Measurements from ENCODE around the gene ZNF652.
"Not testable (repeated sequence)": the region's sequence is repeated elsewhere in the genome, so short reads cannot be mapped to it uniquely, and the experiment has no call there.

ZNF652 gene

GRCh38 chr17:49384951-49385350, 22.9 kb upstream of the ZNF652 start:
- no peak for DNase-seq

- no peak for DNase-seq
These were observed 21.0 kb upstream of the ZNF652 start for GRCh38 chr17:49383060-49383459.

- DNase-seq: no peak
These were observed 20.5 kb upstream of the ZNF652 start for GRCh38 chr17:49382556-49382955.

GRCh38 chr17:49381793-49382192, 19.7 kb upstream of the ZNF652 start:
- no peak for DNase-seq

- no peak for DNase-seq
These were observed 19.0 kb upstream of the ZNF652 start for GRCh38 chr17:49381033-49381432.

- DNase-seq: no peak
These were observed 17.9 kb upstream of the ZNF652 start for GRCh38 chr17:49379926-49380325.

GRCh38 chr17:49378311-49378710, 16.3 kb upstream of the ZNF652 start:
- DNase-seq: no peak

- no peak for DNase-seq
These were observed 13.5 kb upstream of the ZNF652 start for GRCh38 chr17:49375544-49375943.

- no peak for DNase-seq
These were observed 11.1 kb upstream of the ZNF652 start for GRCh38 chr17:49373115-49373514.

- DNase-seq: no peak
These were observed 10.4 kb upstream of the ZNF652 start for GRCh38 chr17:49372425-49372824.

- DNase-seq: no peak
These were observed 9.2 kb upstream of the ZNF652 start for GRCh38 chr17:49370971-49371834.

GRCh38 chr17:49369760-49370159, 7.7 kb upstream of the ZNF652 start:
- DNase-seq: no peak

GRCh38 chr17:49369089-49369488, 7.0 kb upstream of the ZNF652 start:
- no peak for DNase-seq

GRCh38 chr17:49365667-49366066, 3.6 kb upstream of the ZNF652 start:
- DNase-seq: no peak

GRCh38 chr17:49365126-49365525, 3.1 kb upstream of the ZNF652 start:
- not testable (repeated sequence) for DNase-seq

- DNase-seq: no peak
These were observed 2.1 kb upstream of the ZNF652 start for GRCh38 chr17:49364119-49364518.

- DNase-seq: no peak
These were observed 1.2 kb upstream of the ZNF652 start for GRCh38 chr17:49363251-49363650.

GRCh38 chr17:49362723-49363117, 670 bp upstream of the ZNF652 start:
- no peak for DNase-seq

GRCh38 chr17:49361129-49361901, 735 bp downstream of the ZNF652 start:
- DNase-seq: no peak

- no peak for DNase-seq
These were observed 1.3 kb downstream of the ZNF652 start for GRCh38 chr17:49360796-49361128.

GRCh38 chr17:49359990-49360795, 1.9 kb downstream of the ZNF652 start:
- DNase-seq: no peak

GRCh38 chr17:49358641-49359247, 3.3 kb downstream of the ZNF652 start:
- DNase-seq: no peak

GRCh38 chr17:49357516-49357915, 4.5 kb downstream of the ZNF652 start:
- DNase-seq: no peak
